HUES6 (cell line): ENCODE measurements around the gene GBP5.

Experiments used
- H3K27ac ChIP-seq: 2 replicates; pipeline ENCODE4 v1.7.0; 2013; ENCODE audit warnings: low read depth, mild to moderate bottlenecking, low read length, inconsistent platforms
- H3K27me3 ChIP-seq: 2 replicates; pipeline ENCODE4 v1.6.1; 2013; ENCODE audit warnings: low read length; ENCODE audit not compliant: control insufficient read depth, insufficient read depth
- H3K36me3 ChIP-seq: 2 replicates; pipeline ENCODE4 v1.6.1; 2013; ENCODE audit warnings: low read length; ENCODE audit not compliant: control insufficient read depth, insufficient read depth
- H3K4me1 ChIP-seq: 2 replicates; pipeline ENCODE4 v1.6.1; 2013; ENCODE audit warnings: low read length; ENCODE audit not compliant: control insufficient read depth, insufficient read depth
- H3K4me3 ChIP-seq: 2 replicates; pipeline ENCODE4 v1.5.1; 2013; ENCODE audit warnings: low read depth, low read length
- H3K9ac ChIP-seq: one replicate; pipeline ENCODE4 v1.6.1; 2013; ENCODE audit warnings: mild to moderate bottlenecking, low read length
- H3K9me3 ChIP-seq: 2 replicates; pipeline ENCODE4 v1.6.1; 2013; ENCODE audit warnings: low read depth, low read length; ENCODE audit not compliant: control insufficient read depth, insufficient read depth

The GBP5 gene

GRCh38 chr1:89279011-89279466 lies 6.4 kb upstream of the GBP5 start:
- Histone ChIP-seq H3K27ac (no peak overlapping the region), H3K4me1 (no peaks in the 10 kb centered on the region), H3K27me3 (no peaks in the 10 kb centered on the region), H3K36me3 (no peaks in the 10 kb centered on the region), H3K4me3 (no peak overlapping the region), H3K9me3 (no peaks in the 10 kb centered on the region), H3K9ac (no peak overlapping the region)

GRCh38 chr1:89277725-89278124 lies 5.1 kb upstream of the GBP5 start:
- Histone ChIP-seq H3K27me3 (no peaks in the 10 kb centered on the region), H3K36me3 (no peaks in the 10 kb centered on the region), H3K9ac (no peak overlapping the region), H3K27ac (no peak overlapping the region), H3K4me1 (no peaks in the 10 kb centered on the region), H3K9me3 (peaks cover 2% of the 10 kb centered on the region; the same call in 1 of the 2 replicates), H3K4me3 (no peak overlapping the region)

GRCh38 chr1:89276690-89277089 lies 4.0 kb upstream of the GBP5 start:
- Histone ChIP-seq H3K27me3 (no peaks in the 10 kb centered on the region), H3K4me3 (no peak overlapping the region), H3K9me3 (peaks cover 2% of the 10 kb centered on the region; the same call in 1 of the 2 replicates), H3K27ac (no peak overlapping the region), H3K4me1 (no peaks in the 10 kb centered on the region), H3K36me3 (no peaks in the 10 kb centered on the region), H3K9ac (no peak overlapping the region)

GRCh38 chr1:89274411-89274857 lies 1.8 kb upstream of the GBP5 start:
- Histone ChIP-seq H3K4me1 (no peaks in the 10 kb centered on the region), H3K9ac (no peak overlapping the region), H3K27ac (no peak overlapping the region)

GRCh38 chr1:89273324-89273778 lies 691 bp upstream of the GBP5 start:
- H3K27ac ChIP-seq: no peak overlapping the region
- no peaks in the 10 kb centered on the region for H3K4me1 ChIP-seq
- H3K36me3 ChIP-seq: no peaks in the 10 kb centered on the region
- no peak overlapping the region for H3K4me3 ChIP-seq
- H3K9ac ChIP-seq: no peak overlapping the region
- no peaks in the 10 kb centered on the region for H3K27me3 ChIP-seq
- H3K9me3 ChIP-seq: peaks cover 2% of the 10 kb centered on the region; the same call in 1 of the 2 replicates

More at GRCh38 chr1:89274411-89274857, 1.8 kb upstream of the GBP5 start:
- Histone ChIP-seq H3K9me3 (peaks cover 2% of the 10 kb centered on the region; the same call in 1 of the 2 replicates), H3K27me3 (no peaks in the 10 kb centered on the region), H3K4me3 (no peak overlapping the region), H3K36me3 (no peaks in the 10 kb centered on the region)

- Histone ChIP-seq H3K27me3 (no peaks in the 10 kb centered on the region), H3K4me3 (no peak overlapping the region), H3K36me3 (no peaks in the 10 kb centered on the region), H3K4me1 (no peaks in the 10 kb centered on the region), H3K27ac (no peak overlapping the region), H3K9ac (no peak overlapping the region), H3K9me3 (peaks cover 2% of the 10 kb centered on the region; the same call in 1 of the 2 replicates)
These were observed 1.2 kb downstream of the GBP5 start for GRCh38 chr1:89271341-89272015.

- Histone ChIP-seq H3K36me3 (no peaks in the 10 kb centered on the region), H3K27me3 (no peaks in the 10 kb centered on the region), H3K9me3 (peaks cover 2% of the 10 kb centered on the region; the same call in 1 of the 2 replicates), H3K4me1 (no peaks in the 10 kb centered on the region), H3K27ac (no peak overlapping the region), H3K9ac (no peak overlapping the region), H3K4me3 (no peak overlapping the region)
These were observed 2.2 kb downstream of the GBP5 start for GRCh38 chr1:89270423-89270822.

- H3K9me3 ChIP-seq: peaks cover 2% of the 10 kb centered on the region; the same call in 1 of the 2 replicates
- H3K4me1 ChIP-seq: no peaks in the 10 kb centered on the region
- no peak overlapping the region for H3K4me3 ChIP-seq
- no peaks in the 10 kb centered on the region for H3K36me3 ChIP-seq
- H3K9ac ChIP-seq: no peak overlapping the region
- no peak overlapping the region for H3K27ac ChIP-seq
- H3K27me3 ChIP-seq: no peaks in the 10 kb centered on the region
These were observed 3.4 kb downstream of the GBP5 start for GRCh38 chr1:89269277-89269676.

- Histone ChIP-seq H3K9me3 (no peaks in the 10 kb centered on the region), H3K4me1 (peaks cover 15% of the 10 kb centered on the region; the same call in 1 of the 2 replicates), H3K27ac (no peak overlapping the region), H3K4me3 (no peak overlapping the region), H3K27me3 (no peaks in the 10 kb centered on the region), H3K36me3 (no peaks in the 10 kb centered on the region), H3K9ac (no peak overlapping the region)
These were observed 10.0 kb downstream of the GBP5 start for GRCh38 chr1:89262643-89263042.

GRCh38 chr1:89261926-89262515 lies 10.6 kb downstream of the GBP5 start:
- no peak overlapping the region for H3K4me3 ChIP-seq
- H3K36me3 ChIP-seq: no peaks in the 10 kb centered on the region
- H3K27ac ChIP-seq: no peak overlapping the region
- no peaks in the 10 kb centered on the region for H3K9me3 ChIP-seq
- peaks cover 15% of the 10 kb centered on the region; the same call in 1 of the 2 replicates for H3K4me1 ChIP-seq
- H3K9ac ChIP-seq: no peak overlapping the region
- no peaks in the 10 kb centered on the region for H3K27me3 ChIP-seq

GRCh38 chr1:89260566-89261255 lies 11.9 kb downstream of the GBP5 start:
- Histone ChIP-seq H3K9me3 (no peaks in the 10 kb centered on the region), H3K36me3 (no peaks in the 10 kb centered on the region), H3K9ac (no peak overlapping the region), H3K4me1 (peaks cover 15% of the 10 kb centered on the region; the same call in 1 of the 2 replicates), H3K27ac (no peak overlapping the region), H3K27me3 (no peaks in the 10 kb centered on the region), H3K4me3 (no peak overlapping the region)
